HepG2 (cell line): ENCODE results near the gene TMEM223. TPM values are rescaled to one million over a fixed set of nuclear protein-coding genes. Genes with fewer than 3 reads are reported as not detected.

ENCODE experiments used
- ARNTL ChIP-seq: sonication (generic); formaldehyde crosslinking; IDR thresholded peaks from 2 replicates; pipeline ENCODE4 v1.4.0; 2020; ENCODE audit warnings: mild to moderate bottlenecking, missing genetic modification reagents
- CEBPB ChIP-seq: IDR thresholded peaks from 2 replicates; pipeline ENCODE4 v1.6.1; 2011; ENCODE audit warnings: low read depth, low read length, improper control_type of control experiment, borderline replicate concordance
- GFI1 ChIP-seq: sonication (generic); formaldehyde crosslinking; IDR thresholded peaks from 2 replicates; pipeline ENCODE4 v1.5.0; 2020; ENCODE audit warnings: missing genetic modification reagents, mild to moderate bottlenecking, borderline replicate concordance
- GLI4 ChIP-seq: sonication (generic); formaldehyde crosslinking; IDR thresholded peaks from 2 replicates; pipeline ENCODE4 v1.5.1; 2020; ENCODE audit warnings: missing genetic modification reagents, mild to moderate bottlenecking, moderate library complexity, borderline replicate concordance
- GZF1 ChIP-seq: sonication (generic); formaldehyde crosslinking; IDR thresholded peaks from 2 replicates; pipeline ENCODE4 v1.5.1; 2020; ENCODE audit warnings: mild to moderate bottlenecking, missing genetic modification reagents
- PITX1 ChIP-seq: sonication (generic); formaldehyde crosslinking; IDR thresholded peaks from 2 replicates; pipeline ENCODE4 v1.5.1; 2020; ENCODE audit warnings: mild to moderate bottlenecking, missing genetic modification reagents
- SALL1 ChIP-seq: sonication (generic); formaldehyde crosslinking; IDR thresholded peaks from 2 replicates; pipeline ENCODE4 v1.8.0; 2022; ENCODE audit warnings: mild to moderate bottlenecking, missing genetic modification reagents
- SP4 ChIP-seq: sonication (generic); formaldehyde crosslinking; IDR thresholded peaks from 2 replicates; pipeline ENCODE4 v1.8.1; 2023; ENCODE audit warnings: mild to moderate bottlenecking, missing genetic modification reagents
- ZNF17 ChIP-seq: sonication (generic); formaldehyde crosslinking; IDR thresholded peaks from 2 replicates; pipeline ENCODE4 v1.5.0; 2020; ENCODE audit warnings: mild to moderate bottlenecking, missing genetic modification reagents
- ZNF225 ChIP-seq: sonication (generic); formaldehyde crosslinking; IDR thresholded peaks from 2 replicates; pipeline ENCODE4 v1.4.0; 2020; ENCODE audit warnings: mild to moderate bottlenecking, missing genetic modification reagents
- ZNF460 ChIP-seq: sonication (generic); formaldehyde crosslinking; IDR thresholded peaks from 2 replicates; pipeline ENCODE4 v1.5.1; 2020; ENCODE audit warnings: missing genetic modification reagents, mild to moderate bottlenecking, borderline replicate concordance
- ZNF768 ChIP-seq: sonication (generic); formaldehyde crosslinking; IDR thresholded peaks from 2 replicates; pipeline ENCODE4 v1.4.0; 2020; ENCODE audit warnings: missing genetic modification reagents
- ZSCAN29 ChIP-seq: sonication (generic); formaldehyde crosslinking; conservative IDR thresholded peaks from 2 replicates; pipeline ENCODE4 v1.4.0; 2020; ENCODE audit warnings: mild to moderate bottlenecking, missing genetic modification reagents
- polyA plus RNA-seq, 8 experiments: library from polyadenylated mRNA; depleted of rRNA in 3 of 8; stranded (reverse) in 7 of 8; unstranded in 1 of 8; fragments of >200 nt; fragmentation: Illumina TruSeq in 4 of 8; extraction: Trizol in 4 of 8; gene quantifications; 2 replicates each; pipeline versions ENCODE4 v1.2.1 to v1.2.3, GENCODE V29; 2011 to 2016; ENCODE audit warnings: low read depth in 4 of 8, missing spikeins in 1 of 8, mixed read lengths in 1 of 8; ENCODE audit not compliant: insufficient read depth in 1 of 8
- total RNA-seq, 5 experiments: library from RNA; depleted of rRNA; stranded (reverse); fragments of >200 nt; fragmentation: Illumina TruSeq; extraction: Trizol; gene quantifications; 2 replicates each; pipeline ENCODE4 v1.2.3, GENCODE V29; 2016; ENCODE audit warnings: low read depth in 1 of 5
- TF ChIP-seq, protein P1 (sequence below): sonication (generic); formaldehyde crosslinking; IDR thresholded peaks from 2 replicates; pipeline ENCODE4 v1.4.0; 2020; ENCODE audit warnings: missing genetic modification reagents, mild to moderate bottlenecking, borderline replicate concordance
- TF ChIP-seq, protein P2 (sequence below): sonication (generic); formaldehyde crosslinking; IDR thresholded peaks from 2 replicates; pipeline ENCODE4 v1.5.0; 2020; ENCODE audit warnings: missing genetic modification reagents
- TF ChIP-seq, protein P3 (sequence below): sonication (generic); formaldehyde crosslinking; IDR thresholded peaks from 2 replicates; pipeline ENCODE4 v1.5.1; 2020; ENCODE audit warnings: mild to moderate bottlenecking, missing genetic modification reagents, moderate library complexity
- TF ChIP-seq, protein P4 (sequence below): sonication (generic); formaldehyde crosslinking; IDR thresholded peaks from 2 replicates; pipeline ENCODE4 v1.8.1; 2023; ENCODE audit warnings: missing genetic modification reagents, mild to moderate bottlenecking, borderline replicate concordance
- TF ChIP-seq, protein P5 (sequence below): sonication (generic); formaldehyde crosslinking; IDR thresholded peaks from 2 replicates; pipeline ENCODE4 v1.4.0; 2020; ENCODE audit warnings: missing genetic modification reagents

Gene TMEM223
- total and polyA plus RNA-seq, 2 of the 13 experiments (the other 11 are each of a cell fraction or from before 2014, with no cell fraction given) = 19.5 to 24.9 TPM

DNA sequence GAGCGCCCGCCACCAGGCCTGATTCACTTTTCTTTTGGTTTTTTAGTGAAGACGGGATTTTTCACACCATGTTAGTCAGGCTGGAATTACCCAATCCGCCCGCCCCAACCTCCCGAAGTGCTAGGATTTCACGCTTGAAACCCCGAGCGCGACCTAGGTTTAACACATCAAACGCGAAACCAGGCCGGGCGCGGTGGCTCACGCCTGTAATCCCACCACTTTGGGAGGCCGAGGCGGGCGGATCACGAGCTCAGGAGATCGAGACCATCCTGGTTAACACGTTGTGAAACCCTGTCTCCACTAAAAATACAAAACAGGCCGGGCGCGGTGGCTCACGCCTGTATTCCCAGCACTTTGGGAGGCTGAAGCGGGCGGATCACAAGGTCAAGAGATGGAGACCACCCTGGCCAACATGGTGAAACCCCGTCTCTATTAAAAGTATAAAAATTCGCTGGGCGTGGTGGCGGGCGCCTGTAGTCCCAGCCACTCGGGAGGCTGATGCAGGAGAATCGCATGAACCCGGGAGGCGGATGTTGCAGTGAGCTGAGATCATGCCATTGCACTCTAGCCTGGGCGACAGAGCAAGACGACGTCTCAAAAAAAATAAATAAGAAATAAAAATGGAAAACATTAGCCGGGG is 49.0 kb upstream of the TMEM223 start (continued):
- TF ChIP-seq, protein P1, sequence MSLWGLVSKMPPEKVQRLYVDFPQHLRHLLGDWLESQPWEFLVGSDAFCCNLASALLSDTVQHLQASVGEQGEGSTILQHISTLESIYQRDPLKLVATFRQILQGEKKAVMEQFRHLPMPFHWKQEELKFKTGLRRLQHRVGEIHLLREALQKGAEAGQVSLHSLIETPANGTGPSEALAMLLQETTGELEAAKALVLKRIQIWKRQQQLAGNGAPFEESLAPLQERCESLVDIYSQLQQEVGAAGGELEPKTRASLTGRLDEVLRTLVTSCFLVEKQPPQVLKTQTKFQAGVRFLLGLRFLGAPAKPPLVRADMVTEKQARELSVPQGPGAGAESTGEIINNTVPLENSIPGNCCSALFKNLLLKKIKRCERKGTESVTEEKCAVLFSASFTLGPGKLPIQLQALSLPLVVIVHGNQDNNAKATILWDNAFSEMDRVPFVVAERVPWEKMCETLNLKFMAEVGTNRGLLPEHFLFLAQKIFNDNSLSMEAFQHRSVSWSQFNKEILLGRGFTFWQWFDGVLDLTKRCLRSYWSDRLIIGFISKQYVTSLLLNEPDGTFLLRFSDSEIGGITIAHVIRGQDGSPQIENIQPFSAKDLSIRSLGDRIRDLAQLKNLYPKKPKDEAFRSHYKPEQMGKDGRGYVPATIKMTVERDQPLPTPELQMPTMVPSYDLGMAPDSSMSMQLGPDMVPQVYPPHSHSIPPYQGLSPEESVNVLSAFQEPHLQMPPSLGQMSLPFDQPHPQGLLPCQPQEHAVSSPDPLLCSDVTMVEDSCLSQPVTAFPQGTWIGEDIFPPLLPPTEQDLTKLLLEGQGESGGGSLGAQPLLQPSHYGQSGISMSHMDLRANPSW (CRISPR knock-in tag) = peak; percentile 11; the same call in 1 of the 2 replicates
- TF ChIP-seq ZNF225 (CRISPR knock-in tag) = 0 out of 2 replicates have a peak, but pooled peaks have one; percentile 41
- TF ChIP-seq, protein P2, sequence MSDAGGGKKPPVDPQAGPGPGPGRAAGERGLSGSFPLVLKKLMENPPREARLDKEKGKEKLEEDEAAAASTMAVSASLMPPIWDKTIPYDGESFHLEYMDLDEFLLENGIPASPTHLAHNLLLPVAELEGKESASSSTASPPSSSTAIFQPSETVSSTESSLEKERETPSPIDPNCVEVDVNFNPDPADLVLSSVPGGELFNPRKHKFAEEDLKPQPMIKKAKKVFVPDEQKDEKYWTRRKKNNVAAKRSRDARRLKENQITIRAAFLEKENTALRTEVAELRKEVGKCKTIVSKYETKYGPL (CRISPR knock-in tag) = peak; percentile 51; the same call in 1 of the 2 replicates
- TF ChIP-seq CEBPB = peak; percentile 60; the same call in 1 of the 2 replicates
- 0 out of 2 replicates have a peak, but pooled peaks have one; percentile 37 for TF ChIP-seq PITX1 (CRISPR knock-in tag)
- TF ChIP-seq ZSCAN29 = 0 out of 2 replicates have a peak, but pooled peaks have one; percentile 1
- 0 out of 2 replicates have a peak, but pooled peaks have one; percentile 9 for TF ChIP-seq GFI1 (CRISPR knock-in tag)
- TF ChIP-seq, protein P3, sequence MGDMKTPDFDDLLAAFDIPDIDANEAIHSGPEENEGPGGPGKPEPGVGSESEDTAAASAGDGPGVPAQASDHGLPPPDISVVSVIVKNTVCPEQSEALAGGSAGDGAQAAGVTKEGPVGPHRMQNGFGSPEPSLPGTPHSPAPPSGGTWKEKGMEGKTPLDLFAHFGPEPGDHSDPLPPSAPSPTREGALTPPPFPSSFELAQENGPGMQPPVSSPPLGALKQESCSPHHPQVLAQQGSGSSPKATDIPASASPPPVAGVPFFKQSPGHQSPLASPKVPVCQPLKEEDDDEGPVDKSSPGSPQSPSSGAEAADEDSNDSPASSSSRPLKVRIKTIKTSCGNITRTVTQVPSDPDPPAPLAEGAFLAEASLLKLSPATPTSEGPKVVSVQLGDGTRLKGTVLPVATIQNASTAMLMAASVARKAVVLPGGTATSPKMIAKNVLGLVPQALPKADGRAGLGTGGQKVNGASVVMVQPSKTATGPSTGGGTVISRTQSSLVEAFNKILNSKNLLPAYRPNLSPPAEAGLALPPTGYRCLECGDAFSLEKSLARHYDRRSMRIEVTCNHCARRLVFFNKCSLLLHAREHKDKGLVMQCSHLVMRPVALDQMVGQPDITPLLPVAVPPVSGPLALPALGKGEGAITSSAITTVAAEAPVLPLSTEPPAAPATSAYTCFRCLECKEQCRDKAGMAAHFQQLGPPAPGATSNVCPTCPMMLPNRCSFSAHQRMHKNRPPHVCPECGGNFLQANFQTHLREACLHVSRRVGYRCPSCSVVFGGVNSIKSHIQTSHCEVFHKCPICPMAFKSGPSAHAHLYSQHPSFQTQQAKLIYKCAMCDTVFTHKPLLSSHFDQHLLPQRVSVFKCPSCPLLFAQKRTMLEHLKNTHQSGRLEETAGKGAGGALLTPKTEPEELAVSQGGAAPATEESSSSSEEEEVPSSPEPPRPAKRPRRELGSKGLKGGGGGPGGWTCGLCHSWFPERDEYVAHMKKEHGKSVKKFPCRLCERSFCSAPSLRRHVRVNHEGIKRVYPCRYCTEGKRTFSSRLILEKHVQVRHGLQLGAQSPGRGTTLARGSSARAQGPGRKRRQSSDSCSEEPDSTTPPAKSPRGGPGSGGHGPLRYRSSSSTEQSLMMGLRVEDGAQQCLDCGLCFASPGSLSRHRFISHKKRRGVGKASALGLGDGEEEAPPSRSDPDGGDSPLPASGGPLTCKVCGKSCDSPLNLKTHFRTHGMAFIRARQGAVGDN (CRISPR knock-in tag) = peak; percentile 72
- TF ChIP-seq GLI4 (CRISPR knock-in tag) = 0 out of 2 replicates have a peak, but pooled peaks have one; percentile 26
- peak; percentile 94 for TF ChIP-seq ZNF460 (CRISPR knock-in tag)
- TF ChIP-seq ZNF768 (CRISPR knock-in tag) = 0 out of 2 replicates have a peak, but pooled peaks have one; percentile 14
- TF ChIP-seq, protein P4, sequence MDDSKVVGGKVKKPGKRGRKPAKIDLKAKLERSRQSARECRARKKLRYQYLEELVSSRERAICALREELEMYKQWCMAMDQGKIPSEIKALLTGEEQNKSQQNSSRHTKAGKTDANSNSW (CRISPR knock-in tag) = 0 out of 2 replicates have a peak, but pooled peaks have one; percentile 29
- TF ChIP-seq GZF1 (CRISPR knock-in tag) = 0 out of 2 replicates have a peak, but pooled peaks have one; percentile 28
- TF ChIP-seq ARNTL (CRISPR knock-in tag) = 0 out of 2 replicates have a peak, but pooled peaks have one; percentile 0
- peak; percentile 31; the same call in 1 of the 2 replicates for TF ChIP-seq SP4 (CRISPR knock-in tag)
- TF ChIP-seq SALL1 = peak; percentile 8; the same call in 1 of the 2 replicates
- TF ChIP-seq, protein P5, sequence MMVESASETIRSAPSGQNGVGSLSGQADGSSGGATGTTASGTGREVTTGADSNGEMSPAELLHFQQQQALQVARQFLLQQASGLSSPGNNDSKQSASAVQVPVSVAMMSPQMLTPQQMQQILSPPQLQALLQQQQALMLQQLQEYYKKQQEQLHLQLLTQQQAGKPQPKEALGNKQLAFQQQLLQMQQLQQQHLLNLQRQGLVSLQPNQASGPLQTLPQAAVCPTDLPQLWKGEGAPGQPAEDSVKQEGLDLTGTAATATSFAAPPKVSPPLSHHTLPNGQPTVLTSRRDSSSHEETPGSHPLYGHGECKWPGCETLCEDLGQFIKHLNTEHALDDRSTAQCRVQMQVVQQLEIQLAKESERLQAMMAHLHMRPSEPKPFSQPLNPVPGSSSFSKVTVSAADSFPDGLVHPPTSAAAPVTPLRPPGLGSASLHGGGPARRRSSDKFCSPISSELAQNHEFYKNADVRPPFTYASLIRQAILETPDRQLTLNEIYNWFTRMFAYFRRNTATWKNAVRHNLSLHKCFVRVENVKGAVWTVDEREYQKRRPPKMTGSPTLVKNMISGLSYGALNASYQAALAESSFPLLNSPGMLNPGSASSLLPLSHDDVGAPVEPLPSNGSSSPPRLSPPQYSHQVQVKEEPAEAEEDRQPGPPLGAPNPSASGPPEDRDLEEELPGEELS = peak; percentile 1; the same call in 1 of the 2 replicates
- 0 out of 2 replicates have a peak, but pooled peaks have one; percentile 11 for TF ChIP-seq ZNF17 (CRISPR knock-in tag)
